Astrocyte of the cerebellum (primary cell): ENCODE measurements around the gene MYT1.
"Not testable (repeated sequence)": the region's sequence is repeated elsewhere in the genome, so short reads cannot be mapped to it uniquely, and the experiment has no call there.

Experiments
- DNase-seq: peaks from one replicate; pipeline ENCODE4 v3.0.0-alpha.2; 2011; ENCODE audit warnings: low read depth
- H3K4me3 ChIP-seq: 2 replicates; pipeline ENCODE4 v1.5.1; 2011; ENCODE audit warnings: mild to moderate bottlenecking, low read depth, low read length, moderate library complexity
- CTCF ChIP-seq: IDR thresholded peaks from 2 replicates; pipeline ENCODE4 v1.5.1; 2012; ENCODE audit warnings: low read length, low read depth, moderate library complexity, mild to moderate bottlenecking; ENCODE audit errors: missing control alignments
- in situ Hi-C: cut with HindIII; loops from 2 replicates; pipeline ENCODE4 v1.10.0; 2017; ENCODE audit warnings: low sequenced_read_pairs

The MYT1 gene

GRCh38 chr20:64234291-64234791 is 70.1 kb downstream of the MYT1 start:
- no peak for TF ChIP-seq CTCF
- H3K4me3 ChIP-seq, result no peak overlapping the region
- in situ Hi-C loops, result no loop called here
- DNase-seq, result no peak

- in situ Hi-C loops, DNase-seq: not testable (repeated sequence)
Measured at GRCh38 chr20:64234921-64235565, 70.8 kb downstream of the MYT1 start.

DNA sequence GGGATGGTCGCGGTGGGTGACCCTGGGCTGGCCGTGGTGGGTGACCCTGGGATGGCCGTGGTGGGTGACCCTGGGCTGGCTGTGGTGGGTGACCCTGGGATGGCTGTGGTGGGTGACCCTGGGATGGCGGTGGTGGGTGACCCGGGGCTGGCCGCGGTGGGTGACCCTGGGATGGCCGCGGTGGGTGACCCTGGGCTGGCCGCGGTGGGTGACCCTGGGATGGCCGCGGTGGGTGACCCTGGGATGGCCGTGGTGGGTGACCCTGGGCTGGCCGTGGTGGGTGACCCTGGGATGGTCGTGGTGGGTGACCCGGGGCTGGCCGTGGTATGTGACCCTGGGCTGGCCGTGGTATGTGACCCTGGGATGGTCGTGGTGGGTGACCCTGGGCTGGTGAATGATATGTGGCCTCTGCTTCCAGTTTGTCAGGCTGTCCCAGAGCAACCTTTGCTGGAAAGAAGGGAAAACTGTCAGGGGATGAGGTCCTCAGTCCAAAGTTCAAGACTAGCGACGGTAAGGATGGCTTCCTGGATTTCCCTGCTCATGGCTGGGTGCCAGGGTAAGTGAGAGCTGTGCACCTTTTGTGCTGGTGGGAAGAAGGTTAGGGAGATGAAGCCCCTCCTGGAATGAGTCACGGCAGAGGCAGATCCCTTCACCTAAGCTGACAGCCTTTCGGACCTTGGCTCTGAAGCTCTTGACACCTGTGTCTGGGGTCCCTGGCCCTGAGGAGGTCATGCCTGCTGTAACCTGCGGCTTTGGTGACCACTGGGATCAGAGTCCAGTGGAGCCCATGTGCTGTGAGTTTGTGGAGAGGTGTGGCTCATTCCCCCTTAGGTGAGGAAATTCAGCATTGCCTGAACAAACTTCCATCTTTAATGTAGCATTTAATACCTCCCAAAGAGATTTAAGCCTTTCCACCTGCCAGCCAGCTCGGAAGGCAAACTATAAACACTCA is 72.2 kb downstream of the MYT1 start:
- no peak overlapping the region for H3K4me3 ChIP-seq
- in situ Hi-C loops, result no loop called here
- TF ChIP-seq CTCF, result no peak
- no peak for DNase-seq

More at GRCh38 chr20:64234921-64235565, 70.8 kb downstream of the MYT1 start:
- H3K4me3 ChIP-seq, result not testable (repeated sequence)

DNA sequence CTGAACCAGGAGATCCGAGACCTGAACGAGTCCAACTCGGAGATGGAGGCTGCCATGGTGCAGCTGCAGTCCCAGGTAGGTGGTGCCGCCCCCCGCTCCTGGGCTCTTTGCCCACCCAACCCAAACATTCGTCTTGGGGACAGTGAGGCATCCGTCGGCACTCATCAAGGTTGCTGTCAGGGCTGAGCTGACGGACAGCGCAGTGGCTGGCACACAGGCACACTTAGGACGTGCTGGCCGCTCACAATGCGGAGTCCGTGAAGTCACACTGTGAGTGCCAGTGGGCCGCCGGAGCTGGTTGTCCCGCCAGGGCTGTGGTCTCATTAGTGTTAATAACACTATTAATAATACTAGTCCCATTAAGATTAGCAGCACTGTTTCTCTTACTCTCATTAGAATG is 73.1 kb downstream of the MYT1 start:
- DNase-seq, result no peak
- TF ChIP-seq CTCF, result no peak
- H3K4me3 ChIP-seq, result no peak overlapping the region
- in situ Hi-C loops, result no loop called here

DNA sequence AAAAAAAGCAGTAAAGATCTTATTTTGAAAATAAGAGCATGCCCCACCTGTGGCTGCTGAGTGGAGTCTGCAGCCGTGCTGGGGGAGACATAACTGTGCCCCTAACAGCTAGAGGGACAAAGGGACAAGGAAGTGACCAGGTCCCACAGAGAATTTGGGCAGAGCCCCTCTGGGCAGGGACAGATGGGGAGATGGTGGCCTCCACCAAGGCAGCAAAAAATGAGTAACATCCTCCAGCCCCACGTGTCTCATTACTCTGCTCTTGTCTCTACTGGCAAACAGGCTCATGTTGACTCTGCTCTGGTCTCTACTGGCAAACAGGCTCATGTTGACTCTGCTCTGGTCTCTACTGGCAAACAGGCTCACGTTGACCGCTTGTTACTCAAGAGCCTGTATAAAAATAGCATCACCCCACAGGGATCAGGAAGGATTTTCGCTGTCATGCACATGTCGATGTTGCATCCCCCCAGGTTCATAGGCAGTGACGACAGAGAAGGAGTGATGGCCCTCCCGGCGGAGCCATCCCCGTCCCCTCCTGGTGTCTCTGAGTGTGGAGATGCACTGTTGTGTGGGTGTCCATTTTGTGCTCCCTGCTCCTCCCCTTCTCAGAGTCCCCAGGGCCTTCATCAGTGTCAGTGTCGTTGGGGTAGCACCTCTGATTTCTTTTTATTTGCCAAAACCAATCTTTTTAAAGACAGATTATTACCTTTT is 74.0 kb downstream of the MYT1 start:
- TF ChIP-seq CTCF, result no peak

GRCh38 chr20:64238851-64239387 is 74.7 kb downstream of the MYT1 start:
- in situ Hi-C loops, result no loop called here
- H3K4me3 ChIP-seq, result no peak overlapping the region
- TF ChIP-seq CTCF, result no peak
- DNase-seq, result no peak

More for the DNA sequence above, 74.0 kb downstream of the MYT1 start:
- DNase-seq, result no peak
- in situ Hi-C loops, result no loop called here
- no peak overlapping the region for H3K4me3 ChIP-seq
